GM19193 (cell line): ENCODE measurements around the gene PSTPIP1.

Source experiments
- POLR2A ChIP-seq: IDR thresholded peaks from 4 replicates; pipeline ENCODE4 v1.6.1; 2011; ENCODE audit not compliant: insufficient read depth, insufficient read length; ENCODE audit errors: extremely low read depth

The PSTPIP1 gene

DNA sequence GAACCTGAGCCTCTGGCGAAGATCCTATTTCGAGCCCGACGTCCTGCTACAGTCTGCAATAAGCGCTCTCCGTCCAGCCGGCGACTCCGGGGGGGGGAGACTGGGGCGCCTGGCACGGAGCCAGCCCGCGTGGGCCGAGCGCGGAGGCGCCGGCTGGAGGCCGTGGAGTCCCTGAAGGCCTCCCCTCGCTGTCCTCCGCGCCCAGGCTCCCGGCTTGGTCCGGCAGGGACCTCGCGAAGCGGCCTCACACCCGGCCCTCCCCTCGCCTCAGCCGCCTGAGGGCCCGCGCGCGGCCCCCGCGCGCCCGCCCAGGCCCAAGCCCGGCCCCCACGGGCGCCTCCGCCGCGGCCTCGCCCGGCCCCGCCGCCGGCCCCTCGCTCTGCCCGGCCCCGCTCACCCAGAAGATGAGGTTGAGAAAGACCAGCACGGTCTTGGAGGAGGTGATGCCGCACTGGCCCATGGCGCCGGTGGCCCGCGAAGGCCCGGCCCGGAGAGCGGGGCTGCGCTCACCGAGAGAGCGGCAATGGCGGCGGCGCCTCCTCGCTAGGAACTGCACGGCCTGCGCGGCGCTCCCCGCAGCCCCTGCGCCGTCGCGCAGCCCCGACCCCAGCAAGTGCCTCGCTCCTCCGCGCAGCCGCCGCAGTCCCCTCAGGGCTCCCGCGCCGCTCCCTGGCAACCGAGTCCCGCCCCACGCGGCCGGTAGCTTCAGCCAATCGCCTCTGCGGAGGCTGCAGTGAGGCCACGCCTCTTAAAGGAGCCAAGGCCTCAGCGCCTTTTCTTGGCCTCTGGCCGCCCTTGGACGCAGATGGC lies 75.8 kb downstream of the PSTPIP1 start, which contains the start of gene TSPAN3:
TSPAN3 (minus strand) TSS at position 615 of the 810 bp plus-strand sequence; CDS start at position 460, 155 bp downstream.
- TF ChIP-seq POLR2A = peak; percentile 87

DNA sequence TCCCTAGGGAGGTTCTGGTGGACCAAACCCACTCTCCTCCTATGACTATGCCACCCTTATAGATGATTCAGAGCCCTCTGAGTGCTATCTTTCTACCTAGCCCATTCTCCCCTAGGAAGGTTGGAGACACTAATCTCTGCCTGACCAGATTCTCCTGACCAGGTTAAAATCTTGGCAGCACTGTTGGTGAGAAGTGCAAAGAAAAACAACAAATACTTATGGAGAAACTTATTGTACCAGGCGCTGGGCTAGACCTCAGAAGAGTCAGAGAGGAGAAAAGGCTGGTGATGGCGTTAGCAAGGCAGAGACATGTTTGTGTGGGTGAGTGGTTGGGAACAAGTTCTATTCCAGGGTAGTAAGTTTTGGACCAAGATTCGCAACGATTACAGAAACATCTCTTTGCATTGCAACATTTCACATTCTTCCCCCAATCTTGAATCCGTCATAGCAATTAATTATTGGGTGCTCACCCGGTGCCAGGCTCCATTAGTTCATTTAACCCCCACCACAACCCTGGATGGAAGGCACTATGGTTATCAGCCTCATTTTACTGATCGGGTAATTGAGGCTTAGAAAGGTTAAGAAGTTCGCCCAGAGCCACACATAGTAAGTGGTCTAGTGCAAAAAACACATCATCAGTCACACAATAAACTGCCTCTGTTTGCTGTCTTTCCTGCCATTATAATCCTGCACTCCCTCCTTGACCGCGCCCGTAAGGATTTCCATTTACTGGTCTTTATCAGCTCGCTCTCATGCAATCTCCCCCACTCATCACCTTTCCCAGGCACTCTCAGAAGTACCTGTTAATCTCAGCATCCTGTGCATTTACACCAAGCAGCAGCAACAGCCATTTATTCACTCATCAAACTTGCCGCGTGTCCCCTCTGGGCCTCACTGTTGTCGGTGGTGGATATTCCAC lies 76.6 kb downstream of the PSTPIP1 start:
- TF ChIP-seq POLR2A = no peak

- TF ChIP-seq POLR2A = no peak
Observed at GRCh38 chr15:77074350-77074749, 79.4 kb downstream of the PSTPIP1 start.

DNA sequence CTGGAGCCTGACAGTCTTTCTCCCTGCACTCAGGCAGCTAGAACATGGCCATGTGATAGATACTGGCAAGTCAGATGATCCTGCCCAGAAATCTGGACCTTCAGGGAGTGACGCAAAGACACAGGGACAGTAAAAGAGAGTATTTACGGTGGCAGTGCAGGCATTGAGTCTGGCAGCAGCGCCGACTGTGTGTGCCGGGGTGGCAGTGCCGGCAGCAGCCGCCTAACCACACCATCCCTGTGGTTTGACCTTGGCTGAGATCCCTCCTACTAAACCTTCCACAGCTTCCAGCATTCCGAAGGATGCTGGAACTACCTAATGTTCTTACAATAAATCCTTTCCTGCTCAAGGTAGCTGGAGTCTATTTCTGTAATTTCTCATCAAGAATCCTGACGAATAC lies 80.6 kb downstream of the PSTPIP1 start:
- TF ChIP-seq POLR2A = no peak

DNA sequence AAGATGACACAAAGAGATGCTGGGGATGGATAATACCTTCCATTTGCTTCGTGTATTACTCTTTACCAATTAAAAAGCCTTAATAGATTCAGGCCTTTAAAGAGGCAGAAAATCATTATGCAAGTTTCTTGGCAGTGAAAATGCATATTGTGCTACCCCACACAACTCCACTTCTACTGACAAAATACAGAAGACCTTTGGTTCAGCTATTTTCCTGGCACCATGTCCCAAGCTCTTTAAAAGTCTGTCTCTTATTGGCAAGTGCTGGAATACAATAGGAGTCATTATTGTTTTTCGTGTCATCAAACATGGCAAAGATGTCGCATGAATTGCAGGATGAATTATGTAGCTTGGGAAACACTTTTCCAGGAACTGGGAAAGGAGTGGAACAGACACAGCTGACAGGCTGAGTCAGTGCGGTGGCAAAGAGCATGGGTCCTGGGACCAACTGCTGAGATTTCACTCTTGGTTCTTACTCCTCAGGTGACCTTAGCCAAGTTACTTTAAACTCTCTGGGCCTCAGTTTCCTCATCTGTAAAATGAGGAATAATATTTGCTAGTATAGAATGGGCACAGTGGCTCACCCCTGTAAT lies 81.5 kb downstream of the PSTPIP1 start:
- no peak for TF ChIP-seq POLR2A

DNA sequence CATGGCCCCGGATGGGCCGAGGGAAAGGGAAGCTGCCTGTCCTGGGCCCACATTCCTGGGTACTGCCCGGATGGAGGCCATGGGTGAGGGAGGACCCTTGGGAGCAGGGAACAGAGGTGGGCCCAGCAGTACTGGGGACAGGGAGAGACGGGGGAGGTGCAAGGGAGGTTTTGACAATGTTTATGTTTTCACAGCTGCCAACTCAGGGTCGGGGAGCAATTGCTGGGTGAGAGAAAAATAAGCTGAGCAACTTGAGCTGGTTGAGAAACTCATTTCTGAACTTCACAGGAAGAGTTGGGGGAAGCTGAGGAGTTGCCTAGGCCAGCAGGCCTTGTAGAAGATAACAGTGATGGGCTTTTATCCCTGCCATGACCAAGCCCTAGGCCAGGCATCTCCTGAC lies 87.0 kb downstream of the PSTPIP1 start:
- TF ChIP-seq POLR2A = no peak

DNA sequence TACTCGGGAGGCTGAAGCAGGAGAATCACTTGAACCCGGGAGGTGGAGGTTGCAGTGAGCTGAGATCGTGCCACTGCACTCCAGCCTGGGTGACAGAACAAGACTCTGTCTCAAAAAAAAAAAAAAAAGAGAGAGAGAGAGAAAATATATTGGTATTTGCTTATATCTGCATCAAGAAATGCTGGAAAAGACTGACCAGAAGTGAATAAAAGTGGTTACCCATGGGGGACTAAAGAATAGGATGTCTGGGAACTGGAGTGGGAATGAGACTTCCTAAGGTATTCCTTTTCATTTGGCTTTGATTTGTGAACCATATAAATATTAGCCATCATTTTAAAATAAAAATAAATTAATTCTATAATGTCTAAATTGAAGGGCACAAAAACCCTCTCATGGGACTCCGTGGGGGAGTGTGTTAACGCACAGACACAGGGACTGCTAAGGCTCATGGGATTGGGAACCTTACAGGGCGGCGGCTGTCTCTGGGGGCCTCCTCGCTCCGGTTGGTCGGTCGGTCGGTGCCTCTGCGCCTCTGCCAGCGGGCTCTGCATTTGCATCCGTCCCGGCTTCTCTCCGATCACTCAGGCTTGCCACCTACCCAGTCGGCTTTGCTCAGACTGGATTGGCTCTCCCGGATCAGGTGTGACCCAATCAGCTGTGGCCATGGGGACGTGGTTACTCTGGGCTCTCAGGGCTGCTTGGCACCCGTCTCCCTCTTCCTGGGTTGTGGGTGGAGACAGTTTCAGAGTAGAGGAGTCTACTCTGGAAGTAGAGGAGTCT lies 88.6 kb downstream of the PSTPIP1 start:
- peak; percentile 21 for TF ChIP-seq POLR2A

GRCh38 chr15:77084436-77084835 lies 89.5 kb downstream of the PSTPIP1 start:
- TF ChIP-seq POLR2A = no peak

- no peak for TF ChIP-seq POLR2A
Observed at GRCh38 chr15:77085297-77085696, 90.4 kb downstream of the PSTPIP1 start.
